OCI-LY1 (cell line): Measurements from ENCODE around the gene FKBP14.

Experiments used
- CTCF ChIP-seq: fragments of 200-600 bp; sonication (generic), shearing (Covaris generic); IDR thresholded peaks from 2 replicates; pipeline ENCODE4 v1.5.1; 2017; ENCODE audit warnings: mild to moderate bottlenecking, antibody characterized with exemption, low read length, moderate library complexity, mixed read lengths
- EZH2 ChIP-seq: fragments of 200-600 bp; sonication (generic), shearing (Covaris generic); IDR thresholded peaks from 2 replicates; pipeline ENCODE4 v1.8.0; 2017; ENCODE audit warnings: borderline replicate concordance, mixed run types, mild to moderate bottlenecking, antibody characterized with exemption, low read length, moderate library complexity, mixed read lengths

- TF ChIP-seq CTCF (no peak), EZH2 (no peak)
Observed at GRCh38 chr7:30070052-30070451, 43.5 kb upstream of the FKBP14 start.
